GM19438 (cell line): ENCODE results near the gene MYBBP1A.

Source experiments
- ATAC-seq: cut with Tn5 transposase; IDR thresholded peaks from one replicate; pipeline ENCODE4 v1.9.1; 2021; ENCODE audit warnings: low read depth; ENCODE audit not compliant: unreplicated experiment

The MYBBP1A gene

GRCh38 chr17:4551796-4552525 lies 3.2 kb downstream of the MYBBP1A start:
- ATAC-seq: no peak

- ATAC-seq: no peak
These were observed 4.0 kb downstream of the MYBBP1A start for GRCh38 chr17:4551141-4551540.

GRCh38 chr17:4550534-4551039 lies 4.6 kb downstream of the MYBBP1A start:
- no peak for ATAC-seq

- ATAC-seq: no peak
These were observed 5.2 kb downstream of the MYBBP1A start for GRCh38 chr17:4549781-4550533.

DNA sequence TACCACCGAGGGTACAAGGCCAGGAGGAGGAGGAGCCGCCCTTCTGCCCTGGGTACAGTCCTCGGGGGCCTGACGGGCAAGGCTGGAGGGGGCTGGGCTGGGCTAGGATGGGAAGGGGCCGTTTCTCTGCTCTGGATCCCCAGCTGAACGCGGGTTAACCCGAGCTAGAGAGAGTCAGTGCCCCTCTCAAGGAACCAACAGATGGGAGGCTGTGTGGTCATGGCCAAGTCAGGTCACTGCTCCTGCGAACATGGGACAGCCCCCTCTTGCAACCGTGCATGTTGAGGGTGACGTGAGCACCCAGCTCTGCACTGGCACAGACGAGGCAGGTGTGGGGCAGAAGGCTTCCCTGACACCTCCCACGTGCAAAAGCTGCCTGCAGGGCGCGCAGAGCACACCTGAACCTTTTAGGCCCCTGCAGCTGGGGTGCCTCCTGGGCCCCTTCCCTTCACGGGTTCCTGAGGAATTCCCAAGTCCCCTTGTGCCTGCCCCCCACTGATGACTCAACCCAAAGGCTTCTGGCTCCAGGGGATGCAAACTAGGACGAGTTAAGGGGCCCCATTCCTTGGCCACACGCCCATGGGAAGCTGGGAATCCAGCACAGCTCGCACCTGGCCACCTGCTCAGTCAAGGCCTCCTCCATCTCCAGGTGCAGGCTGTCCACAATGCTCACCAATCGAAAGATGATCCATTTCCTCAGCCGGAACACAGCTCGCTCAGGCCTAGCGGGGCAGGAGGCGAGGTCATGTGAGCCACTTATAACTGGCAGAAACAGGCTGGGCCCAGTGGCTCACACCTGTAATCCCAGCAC lies 6.3 kb downstream of the MYBBP1A start:
- ATAC-seq: no peak

DNA sequence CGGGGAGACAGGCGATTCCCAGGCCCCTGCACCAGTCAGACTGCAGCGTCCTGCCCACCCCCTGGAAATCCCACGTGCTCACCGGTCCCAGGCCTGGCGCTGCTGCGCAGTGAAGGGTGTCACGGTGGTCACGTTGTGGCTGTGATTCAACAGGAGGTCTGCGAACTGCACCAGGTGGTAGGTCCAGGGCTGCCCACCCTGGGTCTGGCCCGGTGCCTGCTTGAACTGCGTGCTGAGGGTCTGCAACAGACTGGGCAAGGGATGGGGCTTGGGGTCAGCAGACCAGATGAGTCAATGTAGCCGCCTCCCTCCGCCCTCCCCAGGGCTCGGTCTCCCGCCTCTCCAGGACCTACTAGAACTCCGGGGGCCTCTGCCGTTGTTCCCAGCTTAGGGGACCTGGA lies 7.1 kb downstream of the MYBBP1A start:
- ATAC-seq: no peak

DNA sequence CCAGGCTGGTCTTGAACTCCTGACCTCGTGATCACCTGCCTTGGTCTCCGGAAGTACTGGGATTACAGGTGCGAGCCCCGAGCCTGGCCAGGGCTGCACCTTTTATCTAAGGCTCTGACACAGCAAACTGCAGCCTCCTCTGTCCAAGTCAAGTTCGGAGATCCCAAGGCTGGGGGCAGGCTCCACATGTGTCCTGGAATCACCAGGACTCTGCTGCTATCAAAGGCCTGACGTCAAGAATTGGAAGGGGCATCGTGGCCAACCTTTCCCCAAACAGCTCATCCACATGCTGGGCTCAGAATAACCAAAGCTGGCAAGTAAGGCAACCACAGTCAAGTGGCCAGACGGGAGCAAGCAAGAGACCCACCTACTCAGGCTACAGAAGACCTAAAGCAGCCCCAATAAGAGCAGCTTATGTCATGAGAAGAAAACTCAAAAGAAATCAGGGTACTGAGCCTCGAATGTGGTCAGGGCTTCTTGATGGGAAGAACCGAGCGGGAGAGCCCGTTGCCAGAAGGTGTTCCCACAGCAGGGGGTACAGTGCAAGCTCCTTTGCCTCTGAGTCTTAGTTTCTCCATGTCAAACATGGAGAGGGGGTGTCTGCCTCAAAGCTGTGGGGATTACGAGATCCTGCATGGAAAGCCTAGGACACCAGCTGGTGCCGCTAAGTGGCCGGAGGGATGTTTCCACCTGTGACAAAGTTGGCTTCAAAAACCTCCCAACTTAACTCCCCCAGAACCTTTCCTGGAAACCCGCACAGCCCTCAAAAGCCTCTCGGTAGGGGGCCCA lies 7.9 kb downstream of the MYBBP1A start:
- ATAC-seq: no peak

DNA sequence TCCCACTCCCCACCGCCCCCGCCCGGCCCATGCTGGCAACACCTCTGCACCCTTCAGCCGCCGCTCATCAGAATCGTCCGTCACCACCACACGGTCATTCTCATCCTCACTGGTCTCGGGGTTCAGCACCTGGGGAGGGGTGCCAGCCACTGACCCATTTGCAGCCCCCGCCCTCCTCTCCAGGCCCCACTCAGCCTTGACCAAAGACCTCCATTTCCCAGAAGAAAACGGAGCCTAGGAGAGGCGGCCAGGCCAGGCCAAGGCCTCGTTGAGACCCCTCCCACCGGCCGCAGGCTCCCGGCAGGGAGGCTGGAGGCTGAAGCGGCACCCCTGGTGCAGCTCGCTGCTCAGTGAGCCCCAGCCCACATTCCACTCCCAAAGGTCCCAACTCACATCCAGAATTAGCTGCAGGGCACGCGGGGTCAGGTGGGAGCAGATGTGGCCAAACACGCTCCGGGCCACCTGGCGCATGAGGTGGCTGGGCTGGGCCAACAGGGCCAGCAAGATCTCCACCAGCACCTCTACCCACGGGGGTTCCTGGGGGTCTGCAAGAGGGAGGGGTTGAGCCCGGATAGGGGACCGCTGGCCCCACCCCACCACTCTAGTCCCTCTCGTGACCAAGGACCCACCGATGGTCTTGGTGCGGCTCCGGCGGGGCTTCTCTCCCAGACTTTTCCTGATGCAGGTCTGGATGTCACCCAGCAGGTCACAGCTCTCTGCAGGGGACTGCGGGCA lies 9.8 kb downstream of the MYBBP1A start:
- ATAC-seq: no peak

DNA sequence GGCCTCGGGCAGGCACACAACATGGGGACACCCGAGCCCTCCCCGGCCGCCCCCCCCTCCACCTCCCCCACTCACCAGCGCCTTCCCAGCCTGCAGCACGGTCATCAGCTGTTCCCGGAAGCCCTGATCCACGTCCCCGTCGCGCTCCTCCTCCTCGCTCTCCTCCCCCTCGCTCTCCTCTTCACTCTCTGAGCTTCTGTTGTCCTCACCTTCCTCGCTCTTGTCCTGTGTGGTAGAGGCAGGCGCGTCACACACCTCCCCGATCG lies 10.3 kb downstream of the MYBBP1A start:
- ATAC-seq: no peak

GRCh38 chr17:4544135-4544950 lies 10.8 kb downstream of the MYBBP1A start:
- ATAC-seq: no peak

DNA sequence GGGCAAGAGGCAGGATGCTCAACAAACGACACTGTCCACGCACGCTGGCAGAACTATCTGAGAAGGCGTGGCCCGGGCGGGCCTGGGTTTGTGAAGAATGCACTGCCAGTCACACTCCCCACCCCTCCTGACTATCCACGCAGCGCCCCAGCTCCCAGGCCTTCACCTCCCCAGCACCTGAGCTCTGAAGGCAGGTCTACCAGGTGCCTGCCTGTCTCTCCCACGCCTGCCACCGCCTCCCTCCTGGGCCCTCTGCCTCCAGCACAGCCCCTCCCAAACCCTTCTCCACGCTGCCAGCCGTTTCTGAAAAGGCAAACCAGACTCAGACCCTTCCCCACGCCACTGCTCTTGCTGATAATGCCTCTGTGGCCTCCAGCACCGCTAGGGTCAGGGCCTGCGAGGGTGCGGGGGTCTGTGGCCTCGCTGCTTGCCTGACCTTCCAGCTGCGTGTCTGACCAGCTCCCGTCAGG lies 11.6 kb downstream of the MYBBP1A start:
- no peak for ATAC-seq

DNA sequence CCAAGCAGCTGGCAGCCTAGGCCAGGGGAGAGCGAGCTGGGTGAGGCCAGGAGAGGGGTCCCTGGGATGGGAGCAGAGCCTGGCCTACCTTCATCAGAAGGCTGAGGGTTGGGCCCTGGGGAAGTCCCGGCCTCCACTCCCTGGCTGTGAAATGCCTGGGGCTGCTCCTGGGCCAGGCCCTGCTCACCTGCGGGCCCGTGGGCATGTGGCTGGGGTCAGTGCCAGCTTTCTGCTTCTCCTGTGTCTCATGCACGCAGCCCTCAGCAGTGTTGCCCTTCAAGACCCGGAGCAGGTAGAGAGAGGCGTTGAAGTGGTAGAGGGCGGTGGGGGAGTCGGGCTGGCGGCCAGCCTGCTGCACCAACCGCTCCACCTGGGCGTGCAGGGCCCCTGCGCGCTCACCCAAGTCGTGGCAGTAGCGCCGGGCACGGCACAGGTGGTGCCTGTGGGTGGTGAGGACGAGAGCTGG lies 12.4 kb downstream of the MYBBP1A start:
- no peak for ATAC-seq

- ATAC-seq: no peak
These were observed 13.0 kb downstream of the MYBBP1A start for GRCh38 chr17:4542003-4542725.

DNA sequence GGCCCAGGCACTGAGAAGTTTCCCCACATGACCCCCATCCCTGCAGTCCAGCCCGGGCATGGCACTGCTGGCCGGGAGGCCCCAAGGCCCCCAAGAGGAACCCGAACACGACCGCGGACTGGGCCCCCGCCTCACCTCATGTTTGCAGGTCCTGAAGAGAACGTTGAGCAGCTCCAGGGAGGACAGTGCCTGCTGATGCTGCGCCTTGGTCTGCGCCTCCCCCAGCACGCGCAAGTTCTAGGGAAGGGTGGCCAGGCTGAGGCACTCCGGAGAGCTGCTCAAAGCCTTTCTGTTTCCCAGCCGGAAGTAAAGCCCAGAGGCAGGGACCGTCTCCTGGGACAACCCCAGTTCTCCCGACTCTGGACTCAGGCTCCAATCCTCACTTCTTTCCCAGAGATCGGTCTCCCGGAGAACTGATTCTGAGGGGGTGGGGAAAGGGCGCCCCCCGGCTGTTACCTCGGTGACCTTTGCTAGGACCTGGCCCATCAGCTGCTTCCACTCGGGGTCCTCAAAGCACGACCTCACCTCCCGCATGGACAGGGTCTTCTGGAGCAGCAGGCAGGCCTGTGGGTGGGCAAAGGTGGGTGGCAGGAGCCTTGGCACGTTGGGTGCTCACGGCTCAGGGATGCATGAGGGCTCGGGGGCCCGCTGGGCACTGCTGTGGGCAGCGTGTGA lies 13.7 kb downstream of the MYBBP1A start:
- no peak for ATAC-seq

GRCh38 chr17:4540687-4541327 lies 14.4 kb downstream of the MYBBP1A start:
- no peak for ATAC-seq

GRCh38 chr17:4540224-4540651 lies 14.9 kb downstream of the MYBBP1A start:
- ATAC-seq: no peak

- no peak for ATAC-seq
These were observed 15.5 kb downstream of the MYBBP1A start for GRCh38 chr17:4539576-4540223.
